Activated T-helper 1 cell treated with anti-CD3 and anti-CD28 coated beads, Interleukin-12 subunit alpha, Interleukin-12 subunit beta, Interleukin-2, Interleukin-4 antibody, amounts not matched to agents 30 ng/mL and 10 ng/mL and 1 ng/mL, durations not matched to agents 14 hours and 24 hours and 36 hours (primary cell): ENCODE measurements around the gene DMGDH. TPM values are rescaled to one million over a fixed set of nuclear protein-coding genes. Genes with fewer than 3 reads are reported as not detected.

Source experiments
- DNase-seq: peaks from one replicate; pipeline ENCODE4 v3.0.0; 2021; ENCODE audit warnings: low spot score
- H3K27ac Mint-ChIP-seq: one replicate; pipeline ENCODE4 v1.8.0; 2021; ENCODE audit warnings: mild to moderate bottlenecking, mixed read lengths
- H3K27me3 Mint-ChIP-seq: one replicate; pipeline ENCODE4 v1.8.0; 2022; ENCODE audit warnings: mild to moderate bottlenecking, moderate library complexity, mixed read lengths; ENCODE audit not compliant: insufficient read depth
- H3K36me3 Mint-ChIP-seq: one replicate; pipeline ENCODE4 v1.8.0; 2021; ENCODE audit warnings: low read depth, mixed read lengths
- H3K4me1 Mint-ChIP-seq: one replicate; pipeline ENCODE4 v1.8.0; 2021; ENCODE audit warnings: low read depth, mixed read lengths
- H3K4me3 Mint-ChIP-seq: one replicate; pipeline ENCODE4 v1.8.0; 2021; ENCODE audit warnings: mild to moderate bottlenecking, moderate library complexity, mixed read lengths
- H3K9me3 Mint-ChIP-seq: one replicate; pipeline ENCODE4 v1.8.0; 2021; ENCODE audit warnings: mixed read lengths
- intact Hi-C: fragments of 100-400 bp; cut with micrococcal nuclease; formaldehyde crosslinking; loops from one replicate; pipeline ENCODE4 v1.15.1; 2024
- total RNA-seq: library from RNA; stranded (reverse); gene quantifications from 2 replicates; pipeline ENCODE4 v1.2.3, GENCODE V29; 2022

Gene DMGDH
- total RNA-seq, 1 donor from 2014 or later, result not detected

GRCh38 chr5:78975035-78975434 is 94.4 kb downstream of the DMGDH start:
- H3K4me1 Mint-ChIP-seq, result peaks cover 14% of the 10 kb centered on the region
- no peaks in the 10 kb centered on the region for H3K9me3 Mint-ChIP-seq
- no peak for DNase-seq
- no peak overlapping the region for H3K27ac Mint-ChIP-seq
- intact Hi-C loops, result no loop called here
- peaks cover 5% of the 10 kb centered on the region for H3K27me3 Mint-ChIP-seq
- peaks cover 2% of the 10 kb centered on the region for H3K36me3 Mint-ChIP-seq
- H3K4me3 Mint-ChIP-seq, result no peak overlapping the region

- DNase-seq, result no peak
- peaks cover 9% of the 10 kb centered on the region for H3K4me1 Mint-ChIP-seq
- intact Hi-C loops, result no loop called here
These were observed 94.9 kb downstream of the DMGDH start for GRCh38 chr5:78974601-78975000.

GRCh38 chr5:78974011-78974410 is 95.5 kb downstream of the DMGDH start:
- Mint-ChIP-seq H3K4me1 (peaks cover 4% of the 10 kb centered on the region), H3K4me3 (no peak overlapping the region), H3K36me3 (peaks cover 2% of the 10 kb centered on the region), H3K9me3 (no peaks in the 10 kb centered on the region), H3K27me3 (peaks cover 5% of the 10 kb centered on the region), H3K27ac (no peak overlapping the region)
- intact Hi-C loops, result no loop called here
- no peak for DNase-seq

More at GRCh38 chr5:78974601-78975000, 94.9 kb downstream of the DMGDH start:
- H3K27ac Mint-ChIP-seq, result no peak overlapping the region
- peaks cover 2% of the 10 kb centered on the region for H3K36me3 Mint-ChIP-seq
- no peaks in the 10 kb centered on the region for H3K9me3 Mint-ChIP-seq
- no peak overlapping the region for H3K4me3 Mint-ChIP-seq
- peaks cover 5% of the 10 kb centered on the region for H3K27me3 Mint-ChIP-seq

- Mint-ChIP-seq H3K4me1 (no peaks in the 10 kb centered on the region), H3K36me3 (peaks cover 2% of the 10 kb centered on the region), H3K9me3 (no peaks in the 10 kb centered on the region), H3K27me3 (peaks cover 5% of the 10 kb centered on the region), H3K4me3 (no peak overlapping the region), H3K27ac (no peak overlapping the region)
- intact Hi-C loops, result no loop called here
- DNase-seq, result no peak
These were observed 96.6 kb downstream of the DMGDH start for GRCh38 chr5:78972654-78973428.

- peaks cover 4% of the 10 kb centered on the region for H3K36me3 Mint-ChIP-seq
- H3K27me3 Mint-ChIP-seq, result peaks cover 5% of the 10 kb centered on the region
- H3K27ac Mint-ChIP-seq, result no peak overlapping the region
- no peaks in the 10 kb centered on the region for H3K4me1 Mint-ChIP-seq
- intact Hi-C loops, result no loop called here
- DNase-seq, result no peak
- no peaks in the 10 kb centered on the region for H3K9me3 Mint-ChIP-seq
- no peak overlapping the region for H3K4me3 Mint-ChIP-seq
These were observed 97.5 kb downstream of the DMGDH start for GRCh38 chr5:78971998-78972397.

- Mint-ChIP-seq H3K27ac (no peak overlapping the region), H3K4me3 (no peak overlapping the region), H3K27me3 (no peaks in the 10 kb centered on the region), H3K4me1 (no peaks in the 10 kb centered on the region), H3K36me3 (peaks cover 9% of the 10 kb centered on the region), H3K9me3 (no peaks in the 10 kb centered on the region)
- intact Hi-C loops, result no loop called here
- no peak for DNase-seq
These were observed 100.7 kb downstream of the DMGDH start for GRCh38 chr5:78968781-78969180.

- intact Hi-C loops, result loop anchor here (1.0 kb wide), 1 partner anchor 65 kb away; no protein-coding TSS in a partner anchor
- Mint-ChIP-seq H3K36me3 (peaks cover 13% of the 10 kb centered on the region), H3K9me3 (no peaks in the 10 kb centered on the region), H3K4me3 (no peak overlapping the region), H3K4me1 (no peaks in the 10 kb centered on the region), H3K27me3 (no peaks in the 10 kb centered on the region), H3K27ac (no peak overlapping the region)
- DNase-seq, result no peak
These were observed 104.6 kb downstream of the DMGDH start for GRCh38 chr5:78964889-78965288.

GRCh38 chr5:78961743-78962142 is 107.7 kb downstream of the DMGDH start:
- intact Hi-C loops, result no loop called here
- peaks cover 10% of the 10 kb centered on the region for H3K36me3 Mint-ChIP-seq

GRCh38 chr5:78959767-78960166 is 109.7 kb downstream of the DMGDH start:
- Mint-ChIP-seq H3K27me3 (no peaks in the 10 kb centered on the region), H3K27ac (no peak overlapping the region), H3K4me3 (no peak overlapping the region), H3K36me3 (peaks cover 11% of the 10 kb centered on the region), H3K9me3 (no peaks in the 10 kb centered on the region), H3K4me1 (no peaks in the 10 kb centered on the region)
- intact Hi-C loops, result no loop called here
- no peak for DNase-seq

More at GRCh38 chr5:78961743-78962142, 107.7 kb downstream of the DMGDH start:
- Mint-ChIP-seq H3K4me1 (no peaks in the 10 kb centered on the region), H3K4me3 (no peak overlapping the region), H3K27me3 (no peaks in the 10 kb centered on the region), H3K27ac (no peak overlapping the region), H3K9me3 (no peaks in the 10 kb centered on the region)
- no peak for DNase-seq

- no peak overlapping the region for H3K4me3 Mint-ChIP-seq
- no peak overlapping the region for H3K27ac Mint-ChIP-seq
- H3K27me3 Mint-ChIP-seq, result no peaks in the 10 kb centered on the region
- H3K4me1 Mint-ChIP-seq, result peaks cover 4% of the 10 kb centered on the region
- no peak for DNase-seq
- no peaks in the 10 kb centered on the region for H3K9me3 Mint-ChIP-seq
- intact Hi-C loops, result no loop called here
- peaks cover 5% of the 10 kb centered on the region for H3K36me3 Mint-ChIP-seq
These were observed 110.6 kb downstream of the DMGDH start for GRCh38 chr5:78958672-78959445.

GRCh38 chr5:78956901-78957300 is 112.6 kb downstream of the DMGDH start:
- H3K36me3 Mint-ChIP-seq, result peaks cover 8% of the 10 kb centered on the region
- no peaks in the 10 kb centered on the region for H3K27me3 Mint-ChIP-seq
- no peak overlapping the region for H3K4me3 Mint-ChIP-seq
- intact Hi-C loops, result no loop called here
- peaks cover 21% of the 10 kb centered on the region for H3K4me1 Mint-ChIP-seq
- H3K9me3 Mint-ChIP-seq, result no peaks in the 10 kb centered on the region
- no peak overlapping the region for H3K27ac Mint-ChIP-seq
- no peak for DNase-seq

GRCh38 chr5:78953092-78953800 is 116.2 kb downstream of the DMGDH start:
- intact Hi-C loops, result loop anchor here (1.0 to 5.0 kb wide), 2 partner anchors 32 to 51 kb away; partner anchors contain the start of gene ARSB
- Mint-ChIP-seq H3K4me3 (no peak overlapping the region), H3K27ac (peak overlapping the region; percentile 59), H3K9me3 (no peaks in the 10 kb centered on the region), H3K36me3 (peaks cover 4% of the 10 kb centered on the region), H3K27me3 (no peaks in the 10 kb centered on the region), H3K4me1 (peaks cover 21% of the 10 kb centered on the region)
- no peak for DNase-seq
